ENCODE data around the gene CBX4.

DNA sequence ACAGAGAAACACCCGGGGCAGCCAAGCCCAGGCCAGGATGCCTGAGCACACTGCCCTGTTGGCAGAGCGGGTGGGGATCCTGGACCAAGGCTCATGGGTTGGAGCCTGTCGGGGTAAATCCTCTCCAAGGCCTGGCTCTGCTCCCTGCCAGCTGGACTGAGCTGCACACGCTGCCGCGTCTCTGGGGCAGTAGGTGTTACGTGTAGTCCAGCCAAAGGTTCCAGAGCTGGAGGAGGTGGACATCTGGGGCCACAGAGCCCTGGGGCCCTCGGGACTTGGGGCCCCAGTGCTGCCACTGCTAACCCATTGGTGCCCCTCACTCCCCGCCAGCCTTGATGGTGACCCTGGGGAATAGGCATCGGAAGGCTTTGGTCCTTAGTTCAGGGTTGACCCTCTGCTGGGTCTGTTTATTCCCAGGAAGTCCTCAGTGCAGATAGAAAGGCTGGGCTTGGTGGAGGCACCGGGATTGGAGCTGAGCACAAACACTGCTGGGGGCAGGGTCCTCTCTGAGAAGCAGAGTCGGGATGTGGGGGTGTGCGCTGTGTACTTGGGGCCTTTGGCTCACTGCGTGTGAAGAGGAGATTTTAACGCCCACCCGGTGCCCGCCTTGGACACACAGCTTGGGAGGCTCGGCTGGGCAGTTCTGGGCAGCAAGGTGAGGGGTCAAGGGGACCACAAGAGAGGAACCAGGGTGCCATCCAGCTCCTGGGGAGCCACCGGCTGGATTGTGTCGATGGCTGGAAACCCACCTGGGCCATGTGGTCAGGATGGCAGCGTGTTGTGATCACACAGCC, 16.3 kb upstream of the CBX4 start:
- TF ChIP-seq, protein P1, sequence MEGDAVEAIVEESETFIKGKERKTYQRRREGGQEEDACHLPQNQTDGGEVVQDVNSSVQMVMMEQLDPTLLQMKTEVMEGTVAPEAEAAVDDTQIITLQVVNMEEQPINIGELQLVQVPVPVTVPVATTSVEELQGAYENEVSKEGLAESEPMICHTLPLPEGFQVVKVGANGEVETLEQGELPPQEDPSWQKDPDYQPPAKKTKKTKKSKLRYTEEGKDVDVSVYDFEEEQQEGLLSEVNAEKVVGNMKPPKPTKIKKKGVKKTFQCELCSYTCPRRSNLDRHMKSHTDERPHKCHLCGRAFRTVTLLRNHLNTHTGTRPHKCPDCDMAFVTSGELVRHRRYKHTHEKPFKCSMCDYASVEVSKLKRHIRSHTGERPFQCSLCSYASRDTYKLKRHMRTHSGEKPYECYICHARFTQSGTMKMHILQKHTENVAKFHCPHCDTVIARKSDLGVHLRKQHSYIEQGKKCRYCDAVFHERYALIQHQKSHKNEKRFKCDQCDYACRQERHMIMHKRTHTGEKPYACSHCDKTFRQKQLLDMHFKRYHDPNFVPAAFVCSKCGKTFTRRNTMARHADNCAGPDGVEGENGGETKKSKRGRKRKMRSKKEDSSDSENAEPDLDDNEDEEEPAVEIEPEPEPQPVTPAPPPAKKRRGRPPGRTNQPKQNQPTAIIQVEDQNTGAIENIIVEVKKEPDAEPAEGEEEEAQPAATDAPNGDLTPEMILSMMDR (optimal IDR thresholded peaks at IDR 0.05 in 1 of 3, IDR thresholded peaks at IDR 0.05 in 1 of 3, conservative IDR thresholded peaks at IDR 0.05 in 1 of 3; ENCODE audit: extremely low read depth in 1 of 3, insufficient read depth in 2 of 3, low read length in 3 of 3), result no peak
- TF ChIP-seq EZH2 (IDR thresholded peaks at IDR 0.05; ENCODE audit: low read length), result no peak

Data from keratinocyte (primary cell).